NCI-H2107 (cell line): Measurements from ENCODE around the gene VOPP1.
A peak's percentile ranks its signal among the peaks of the same experiment; 100 is the strongest.

ENCODE experiments used
- DNase-seq: peaks from one replicate; lab custom pipeline; 2025; lab: John Stamatoyannopoulos, UW

The VOPP1 gene

GRCh38 chr7:55468495-55468894 lies 103.8 kb downstream of the VOPP1 start:
- DNase-seq = no peak

GRCh38 chr7:55467047-55467593 lies 105.2 kb downstream of the VOPP1 start:
- DNase-seq = no peak

GRCh38 chr7:55465691-55466090 lies 106.6 kb downstream of the VOPP1 start:
- no peak for DNase-seq

- no peak for DNase-seq
These were observed 107.9 kb downstream of the VOPP1 start for GRCh38 chr7:55464422-55464821.

- DNase-seq = no peak
These were observed 108.5 kb downstream of the VOPP1 start for GRCh38 chr7:55463686-55464262.

GRCh38 chr7:55458351-55458750 lies 114.0 kb downstream of the VOPP1 start:
- no peak for DNase-seq

- DNase-seq = no peak
These were observed 114.5 kb downstream of the VOPP1 start for GRCh38 chr7:55457801-55458200.

- DNase-seq = no peak
These were observed 119.3 kb downstream of the VOPP1 start for GRCh38 chr7:55452971-55453370.

GRCh38 chr7:55449992-55450535 lies 122.2 kb downstream of the VOPP1 start:
- no peak for DNase-seq

GRCh38 chr7:55449205-55449991 lies 122.9 kb downstream of the VOPP1 start:
- no peak for DNase-seq

- no peak for DNase-seq
These were observed 123.8 kb downstream of the VOPP1 start for GRCh38 chr7:55448526-55448925.

GRCh38 chr7:55444786-55445185 lies 127.5 kb downstream of the VOPP1 start:
- no peak for DNase-seq

GRCh38 chr7:55441774-55442522 lies 130.4 kb downstream of the VOPP1 start:
- DNase-seq = no peak

GRCh38 chr7:55441002-55441401 lies 131.3 kb downstream of the VOPP1 start:
- no peak for DNase-seq

- DNase-seq = no peak
These were observed 132.1 kb downstream of the VOPP1 start for GRCh38 chr7:55440040-55440690.

- DNase-seq = peak; percentile 22
These were observed 132.7 kb downstream of the VOPP1 start for GRCh38 chr7:55439627-55440026.

GRCh38 chr7:55438757-55439525 lies 133.4 kb downstream of the VOPP1 start:
- peak; percentile 63 for DNase-seq

GRCh38 chr7:55438085-55438756 lies 134.1 kb downstream of the VOPP1 start:
- peak; percentile 45 for DNase-seq

GRCh38 chr7:55437375-55437774 lies 134.9 kb downstream of the VOPP1 start:
- DNase-seq = no peak

- no peak for DNase-seq
These were observed 135.8 kb downstream of the VOPP1 start for GRCh38 chr7:55436457-55436856.

GRCh38 chr7:55435466-55435865 lies 136.8 kb downstream of the VOPP1 start:
- DNase-seq = no peak
